ENCODE measurements around the gene GK. TPM values are rescaled to one million over a fixed set of nuclear protein-coding genes. Genes with fewer than 3 reads are reported as not detected.

GK gene
- total RNA-seq, 1 donor from 2014 or later = 12.3 TPM

DNA sequence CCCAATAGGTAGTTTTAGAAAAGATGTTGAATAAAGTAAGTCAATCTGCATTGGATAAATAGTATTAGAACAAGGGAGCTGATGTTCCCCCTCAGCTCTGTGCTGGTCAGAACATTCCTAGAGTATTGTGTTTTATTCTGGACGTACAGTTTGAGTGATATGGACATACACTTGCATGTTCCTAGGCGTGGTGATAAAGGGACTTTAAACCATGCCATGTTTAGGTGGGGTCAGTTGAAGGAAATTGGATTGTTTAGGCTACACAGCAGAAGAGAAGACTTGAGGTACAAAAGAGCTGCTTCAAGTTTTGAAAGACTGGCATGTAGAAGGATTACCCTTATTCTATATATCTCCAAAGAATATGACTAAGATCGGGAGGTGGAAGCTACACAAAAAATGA, 21.6 kb downstream of the GK start:
- no peaks in the 10 kb centered on the region for H3K9me3 ChIP-seq (replicated peaks)
- no peaks in the 10 kb centered on the region for H3K27me3 ChIP-seq (ENCODE audit: low read depth)
- H3K4me3 ChIP-seq = no peak overlapping the region
- no peaks in the 10 kb centered on the region for H3K4me1 ChIP-seq
- no peaks in the 10 kb centered on the region for H3K36me3 ChIP-seq
- no peak overlapping the region for H3K27ac ChIP-seq (replicated peaks)
- intact Hi-C loops (cut with micrococcal nuclease) = no loop called here
- TF ChIP-seq, protein P1, sequence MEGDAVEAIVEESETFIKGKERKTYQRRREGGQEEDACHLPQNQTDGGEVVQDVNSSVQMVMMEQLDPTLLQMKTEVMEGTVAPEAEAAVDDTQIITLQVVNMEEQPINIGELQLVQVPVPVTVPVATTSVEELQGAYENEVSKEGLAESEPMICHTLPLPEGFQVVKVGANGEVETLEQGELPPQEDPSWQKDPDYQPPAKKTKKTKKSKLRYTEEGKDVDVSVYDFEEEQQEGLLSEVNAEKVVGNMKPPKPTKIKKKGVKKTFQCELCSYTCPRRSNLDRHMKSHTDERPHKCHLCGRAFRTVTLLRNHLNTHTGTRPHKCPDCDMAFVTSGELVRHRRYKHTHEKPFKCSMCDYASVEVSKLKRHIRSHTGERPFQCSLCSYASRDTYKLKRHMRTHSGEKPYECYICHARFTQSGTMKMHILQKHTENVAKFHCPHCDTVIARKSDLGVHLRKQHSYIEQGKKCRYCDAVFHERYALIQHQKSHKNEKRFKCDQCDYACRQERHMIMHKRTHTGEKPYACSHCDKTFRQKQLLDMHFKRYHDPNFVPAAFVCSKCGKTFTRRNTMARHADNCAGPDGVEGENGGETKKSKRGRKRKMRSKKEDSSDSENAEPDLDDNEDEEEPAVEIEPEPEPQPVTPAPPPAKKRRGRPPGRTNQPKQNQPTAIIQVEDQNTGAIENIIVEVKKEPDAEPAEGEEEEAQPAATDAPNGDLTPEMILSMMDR (IDR thresholded peaks at IDR 0.05; ENCODE audit: borderline replicate concordance) = no peak
- no peak for DNase-seq

DNA sequence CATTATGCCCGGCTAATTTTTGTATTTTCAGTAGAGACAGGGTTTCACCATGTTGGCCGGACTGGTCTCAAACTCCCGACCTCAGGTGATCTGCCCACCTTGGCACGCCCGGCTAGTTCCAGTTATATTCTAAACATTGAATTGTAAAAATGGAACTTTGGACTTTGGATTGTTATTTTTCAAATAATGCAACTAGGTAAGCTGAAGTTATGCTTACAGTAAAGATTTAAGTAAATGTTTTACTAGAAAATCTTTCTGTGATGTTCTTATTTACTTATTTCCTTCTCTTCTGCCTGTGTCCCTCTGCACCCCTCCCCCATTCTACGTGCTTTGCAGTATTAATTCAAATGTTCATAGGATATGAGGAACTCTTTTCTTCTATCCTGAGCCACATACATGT, 26.1 kb downstream of the GK start:
- Histone ChIP-seq H3K9me3 (replicated peaks) (no peaks in the 10 kb centered on the region), H3K4me3 (no peak overlapping the region), H3K27ac (replicated peaks) (no peak overlapping the region), H3K36me3 (no peaks in the 10 kb centered on the region), H3K27me3 (ENCODE audit: low read depth) (no peaks in the 10 kb centered on the region), H3K4me1 (no peaks in the 10 kb centered on the region)
- TF ChIP-seq, protein P1 (IDR thresholded peaks at IDR 0.05; ENCODE audit: borderline replicate concordance) = no peak
- intact Hi-C loops (cut with micrococcal nuclease) = no loop called here
- no peak for DNase-seq

DNA sequence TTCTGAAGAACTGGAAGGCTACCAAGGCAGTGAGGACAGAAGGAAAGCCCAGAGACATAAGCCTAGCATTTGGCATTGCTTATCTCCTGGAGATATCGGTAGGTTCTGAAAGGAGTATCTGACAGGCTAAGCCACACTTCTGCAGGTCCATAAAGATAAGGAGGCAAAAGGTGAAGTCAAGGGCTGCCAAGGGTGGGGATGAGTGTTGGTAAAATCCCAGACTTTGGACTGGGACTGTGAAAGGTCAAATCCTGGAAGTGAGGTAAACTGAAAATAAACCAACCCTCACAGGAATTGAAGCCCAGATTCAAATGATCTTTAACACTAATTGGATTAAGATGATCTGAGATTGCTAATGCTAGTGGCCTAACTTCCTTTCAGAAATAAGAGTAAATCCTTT, 27.4 kb downstream of the GK start:
- TF ChIP-seq, protein P1 (IDR thresholded peaks at IDR 0.05; ENCODE audit: borderline replicate concordance) = no peak
- Histone ChIP-seq H3K9me3 (replicated peaks) (no peaks in the 10 kb centered on the region), H3K27ac (replicated peaks) (no peak overlapping the region), H3K4me3 (no peak overlapping the region), H3K4me1 (no peaks in the 10 kb centered on the region), H3K36me3 (no peaks in the 10 kb centered on the region), H3K27me3 (ENCODE audit: low read depth) (no peaks in the 10 kb centered on the region)
- intact Hi-C loops (cut with micrococcal nuclease) = no loop called here
- no peak for DNase-seq

DNA sequence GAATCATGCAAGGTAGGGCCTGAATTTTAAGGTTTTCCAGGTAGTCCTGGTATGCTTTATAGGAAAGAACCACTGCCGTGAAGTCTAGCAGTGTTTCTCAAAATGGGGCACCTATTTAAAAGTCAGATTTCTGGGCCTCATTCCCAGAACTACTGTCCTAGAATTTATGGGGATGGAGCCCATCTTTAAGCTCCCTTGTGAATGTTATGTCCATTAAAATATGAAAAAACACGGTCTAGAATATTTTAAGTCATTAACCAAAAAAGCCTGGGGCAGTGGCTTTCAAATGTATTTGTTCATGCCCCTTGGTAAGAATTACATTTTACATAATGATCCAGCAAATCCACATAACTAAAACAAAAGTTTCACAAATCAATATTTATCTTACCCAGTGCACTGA, 35.4 kb downstream of the GK start:
- intact Hi-C loops (cut with micrococcal nuclease) = no loop called here
- no peak for DNase-seq
- no peak overlapping the region for H3K27ac ChIP-seq (replicated peaks)

DNA sequence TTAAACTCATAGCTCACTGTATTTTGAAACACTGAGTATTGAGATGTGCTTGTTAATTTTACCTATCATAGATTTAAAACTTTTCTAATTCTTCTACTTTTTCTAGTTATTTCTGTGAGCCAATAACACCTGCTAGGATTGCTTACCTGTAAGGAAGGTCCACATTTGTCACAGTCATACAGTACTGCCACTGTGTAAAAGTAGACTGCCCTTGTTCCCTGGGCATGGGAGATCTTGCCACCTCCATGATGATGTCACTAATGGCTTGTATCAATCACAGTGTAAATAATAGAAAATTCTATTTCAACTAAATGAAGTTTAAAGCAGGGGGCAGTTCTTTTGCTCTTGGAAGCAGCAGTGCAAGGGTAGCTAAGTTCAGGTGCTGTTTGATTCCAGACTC, 35.9 kb downstream of the GK start:
- Histone ChIP-seq H3K36me3 (no peaks in the 10 kb centered on the region), H3K4me1 (no peaks in the 10 kb centered on the region), H3K27ac (replicated peaks) (no peak overlapping the region), H3K27me3 (ENCODE audit: low read depth) (no peaks in the 10 kb centered on the region), H3K9me3 (replicated peaks) (no peaks in the 10 kb centered on the region), H3K4me3 (no peak overlapping the region)
- DNase-seq = no peak
- TF ChIP-seq, protein P1 (IDR thresholded peaks at IDR 0.05; ENCODE audit: borderline replicate concordance) = no peak
- intact Hi-C loops (cut with micrococcal nuclease) = no loop called here

More for the DNA sequence above, 35.4 kb downstream of the GK start:
- Histone ChIP-seq H3K4me3 (no peak overlapping the region), H3K9me3 (replicated peaks) (no peaks in the 10 kb centered on the region), H3K4me1 (no peaks in the 10 kb centered on the region), H3K27me3 (ENCODE audit: low read depth) (no peaks in the 10 kb centered on the region), H3K36me3 (no peaks in the 10 kb centered on the region)
- TF ChIP-seq, protein P1 (IDR thresholded peaks at IDR 0.05; ENCODE audit: borderline replicate concordance) = no peak

DNA sequence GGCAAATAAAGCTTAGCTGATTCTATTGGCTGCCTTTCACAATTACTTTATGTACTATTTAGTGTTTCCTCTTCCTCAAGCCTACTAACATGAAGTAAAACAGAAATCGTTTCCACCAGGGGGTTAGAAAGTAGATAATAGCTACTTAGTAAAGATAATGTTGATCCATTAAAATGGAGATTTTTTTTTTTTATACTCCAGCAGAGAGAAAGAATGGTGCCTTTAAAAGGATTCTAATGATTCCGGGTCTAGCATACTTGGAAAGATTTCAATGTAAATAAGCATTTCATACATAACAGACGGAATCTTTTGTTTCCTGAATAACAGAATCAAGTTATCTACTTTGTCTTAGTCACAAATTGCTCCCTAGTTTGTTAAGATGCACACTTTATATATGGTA, 37.1 kb downstream of the GK start:
- TF ChIP-seq, protein P1 (IDR thresholded peaks at IDR 0.05; ENCODE audit: borderline replicate concordance) = no peak
- no peak overlapping the region for H3K27ac ChIP-seq (replicated peaks)
- H3K36me3 ChIP-seq = no peaks in the 10 kb centered on the region
- no peaks in the 10 kb centered on the region for H3K27me3 ChIP-seq (ENCODE audit: low read depth)
- intact Hi-C loops (cut with micrococcal nuclease) = no loop called here
- no peak overlapping the region for H3K4me3 ChIP-seq
- H3K4me1 ChIP-seq = no peaks in the 10 kb centered on the region
- DNase-seq = no peak
- no peaks in the 10 kb centered on the region for H3K9me3 ChIP-seq (replicated peaks)
